ENCODE measurements around the gene DNAH10.
"Not testable (repeated sequence)": the region's sequence is repeated elsewhere in the genome, so short reads cannot be mapped to it uniquely, and the experiment has no call there.

DNAH10 gene

GRCh38 chr12:123911672-123912409 lies 149.7 kb downstream of the DNAH10 start:
- not testable (repeated sequence) for DNase-seq

- DNase-seq, result no peak
Observed at GRCh38 chr12:123912415-123913380, 150.6 kb downstream of the DNAH10 start.

GRCh38 chr12:123914726-123915333 lies 152.7 kb downstream of the DNAH10 start:
- DNase-seq, result no peak

GRCh38 chr12:123916729-123917128 lies 154.6 kb downstream of the DNAH10 start:
- peak in 1 of 5 experiments; percentile 22 for DNase-seq

- DNase-seq, result no peak
Observed at GRCh38 chr12:123917337-123917850, 155.3 kb downstream of the DNAH10 start.

GRCh38 chr12:123919980-123920360 lies 157.9 kb downstream of the DNAH10 start:
- no peak for DNase-seq

- DNase-seq, result no peak
Observed at GRCh38 chr12:123923038-123923437, 160.9 kb downstream of the DNAH10 start.

- no peak for DNase-seq
Observed at GRCh38 chr12:123923927-123924326, 161.8 kb downstream of the DNAH10 start.

GRCh38 chr12:123924539-123924938 lies 162.4 kb downstream of the DNAH10 start:
- DNase-seq, result no peak

- no peak for DNase-seq
Observed at GRCh38 chr12:123928274-123928865, 166.3 kb downstream of the DNAH10 start.

- no peak for DNase-seq
Observed at GRCh38 chr12:123928897-123929296, 166.8 kb downstream of the DNAH10 start.

GRCh38 chr12:123929946-123930583 lies 168.0 kb downstream of the DNAH10 start:
- no peak for DNase-seq

- peak in 3 of 5 experiments; percentile 32 to 44 (median 41) for DNase-seq
Observed at GRCh38 chr12:123931686-123932321, 169.7 kb downstream of the DNAH10 start.

GRCh38 chr12:123933214-123933613 lies 171.1 kb downstream of the DNAH10 start:
- no peak for DNase-seq

GRCh38 chr12:123934016-123934620 lies 172.0 kb downstream of the DNAH10 start:
- no peak for DNase-seq

- no peak for DNase-seq
Observed at GRCh38 chr12:123934829-123935228, 172.7 kb downstream of the DNAH10 start.

- no peak for DNase-seq
Observed at GRCh38 chr12:123935956-123936355, 173.9 kb downstream of the DNAH10 start.

- DNase-seq, result no peak
Observed at GRCh38 chr12:123936471-123936870, 174.4 kb downstream of the DNAH10 start.

GRCh38 chr12:123936956-123937706 lies 175.0 kb downstream of the DNAH10 start:
- no peak for DNase-seq

Data from T-helper 2 cell (primary cell).